Fibroblast of lung (primary cell): ENCODE measurements around the gene CCDC51. TPM values are rescaled to one million over a fixed set of nuclear protein-coding genes. Genes with fewer than 3 reads are reported as not detected.
"Not testable (repeated sequence)": the region's sequence is repeated elsewhere in the genome, so short reads cannot be mapped to it uniquely, and the experiment has no call there.

Experiments used
- DNase-seq, 2 donors: peaks; one replicate each; pipeline versions ENCODE4 v3.0.0 to v3.0.0-alpha.2; 2010; ENCODE audit warnings: low read depth in 2 of 2
- H2AFZ ChIP-seq: 2 replicates; pipeline ENCODE4 v1.5.1; 2012; ENCODE audit warnings: low read length, control low read depth, inconsistent platforms
- H3K27ac ChIP-seq: 2 replicates; pipeline ENCODE4 v1.5.1; 2011; ENCODE audit warnings: low read length, control low read depth; ENCODE audit not compliant: insufficient read depth
- H3K27me3 ChIP-seq: 2 replicates; pipeline ENCODE4 v1.5.1; 2011; ENCODE audit warnings: mild to moderate bottlenecking, low read length; ENCODE audit not compliant: control insufficient read depth, insufficient read depth
- H3K36me3 ChIP-seq: 2 replicates; pipeline ENCODE4 v1.5.1; 2011; ENCODE audit warnings: low read length; ENCODE audit not compliant: control insufficient read depth, insufficient read depth
- H3K4me1 ChIP-seq: 2 replicates; pipeline ENCODE4 v1.5.1; 2011; ENCODE audit warnings: low read length; ENCODE audit not compliant: control insufficient read depth, insufficient read depth; ENCODE audit errors: extremely low read depth
- H3K4me2 ChIP-seq: 2 replicates; pipeline ENCODE4 v1.5.1; 2011; ENCODE audit warnings: low read length, control low read depth; ENCODE audit not compliant: insufficient read depth; ENCODE audit errors: extremely low read depth
- H3K4me3 ChIP-seq, 4 experiments: fragments of 200-600 bp in 1 of 4; sonication (generic) in 1 of 4; replicated peaks in 1 of 4; 2 replicates each; pipeline ENCODE4 v1.5.1; 2011 to 2016; ENCODE audit warnings: low read length in 4 of 4, low read depth in 3 of 4, mild to moderate bottlenecking in 3 of 4, control low read depth in 2 of 4, inconsistent platforms in 1 of 4, mixed read lengths in 1 of 4; ENCODE audit not compliant: insufficient read depth in 1 of 4; ENCODE audit errors: control extremely low read depth in 1 of 4
- H3K79me2 ChIP-seq: 2 replicates; pipeline ENCODE4 v1.5.1; 2012; ENCODE audit warnings: mild to moderate bottlenecking, low read length, inconsistent platforms; ENCODE audit not compliant: control insufficient read depth, insufficient read depth
- H3K9ac ChIP-seq: 2 replicates; pipeline ENCODE4 v1.5.1; 2011; ENCODE audit warnings: mild to moderate bottlenecking, low read length, control low read depth; ENCODE audit not compliant: insufficient read depth
- H3K9me3 ChIP-seq: 2 replicates; pipeline ENCODE4 v1.5.1; 2012; ENCODE audit warnings: low read depth, low read length; ENCODE audit not compliant: control insufficient read depth, insufficient read depth
- H4K20me1 ChIP-seq: 2 replicates; pipeline ENCODE4 v1.5.1; 2011; ENCODE audit warnings: low read length; ENCODE audit not compliant: control insufficient read depth, insufficient read depth; ENCODE audit errors: extremely low read depth
- EZH2 ChIP-seq: IDR thresholded peaks from 2 replicates; pipeline ENCODE4 v1.5.1; 2012; ENCODE audit warnings: low read length, control low read depth, mild to moderate bottlenecking; ENCODE audit errors: missing control alignments
- polyA plus RNA-seq, 2 donors: library from polyadenylated mRNA; depleted of rRNA in 1 of 2; stranded (reverse) in 1 of 2; unstranded in 1 of 2; fragments of >200 nt; gene quantifications; 2 replicates each; pipeline ENCODE4 v1.2.1, GENCODE V29; 2011 to 2012; ENCODE audit warnings: missing spikeins in 1 of 2
- total RNA-seq: library from RNA; depleted of rRNA; stranded (reverse); fragments of >200 nt; gene quantifications from 2 replicates; pipeline ENCODE4 v1.2.1, GENCODE V29; 2014
- TF ChIP-seq, protein P1 (sequence below), 2 donors: IDR thresholded peaks in 1 of 2; conservative IDR thresholded peaks in 1 of 2; 1 replicate in 1 of 2; 2 replicates in 1 of 2; pipeline ENCODE4 v1.5.1; 2011 to 2012; ENCODE audit warnings: low read length in 2 of 2, control low read depth in 1 of 2, inconsistent platforms in 1 of 2, low read depth in 1 of 2, mild to moderate bottlenecking in 1 of 2

Gene CCDC51
- total and polyA plus RNA-seq, 2 donors (not counting 1 experiment from before 2014, with no cell fraction given), result 11.9 to 27.2 TPM

DNA sequence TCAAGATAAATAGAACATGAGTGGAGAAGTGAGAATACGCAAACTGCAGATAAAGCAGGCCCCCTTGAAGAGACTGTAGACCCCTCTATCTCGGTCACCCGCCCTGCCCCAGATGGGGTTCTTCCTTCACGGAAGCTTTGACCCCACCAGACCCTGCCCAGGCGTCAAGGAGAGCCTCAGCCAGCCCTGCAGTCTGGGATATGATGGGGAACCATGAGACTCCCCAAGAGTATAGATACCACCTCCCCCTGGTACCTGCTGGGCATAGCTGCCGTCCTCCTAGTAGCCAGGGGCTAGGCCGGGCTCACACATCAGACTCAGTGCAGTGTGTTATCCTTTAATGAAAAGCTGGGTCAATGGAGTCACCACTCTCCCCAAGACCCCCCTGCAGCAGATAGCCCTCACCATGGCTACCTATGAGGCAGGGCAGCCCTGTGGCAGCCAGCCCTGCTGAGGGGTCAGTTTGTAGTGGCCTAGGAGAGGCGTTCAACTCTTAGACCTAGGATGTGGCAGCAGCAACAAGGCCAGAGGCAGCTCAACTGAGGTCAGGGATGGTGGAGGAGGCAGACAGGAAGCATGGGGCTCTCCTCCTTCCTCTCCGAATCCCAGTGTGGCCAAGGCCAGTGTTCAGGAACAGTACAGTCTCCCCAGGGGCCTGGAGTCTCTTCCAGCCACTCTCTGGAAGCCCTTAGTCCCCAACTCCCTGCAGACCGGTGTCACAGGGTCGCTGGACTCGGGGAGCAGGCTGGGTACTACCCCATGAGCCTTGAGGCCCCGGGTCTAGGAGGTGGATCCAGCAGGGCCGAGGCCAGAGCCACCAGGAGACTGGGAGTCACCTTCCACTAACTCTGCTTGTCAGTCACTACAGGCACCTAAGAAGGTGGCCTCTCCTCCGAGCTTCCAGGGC lies 36.1 kb downstream of the CCDC51 start:
- peaks cover 6% of the 10 kb centered on the region for H3K4me1 ChIP-seq
- H3K79me2 ChIP-seq, result no peaks in the 10 kb centered on the region
- no peak for DNase-seq
- no peak for TF ChIP-seq EZH2
- TF ChIP-seq, protein P1, sequence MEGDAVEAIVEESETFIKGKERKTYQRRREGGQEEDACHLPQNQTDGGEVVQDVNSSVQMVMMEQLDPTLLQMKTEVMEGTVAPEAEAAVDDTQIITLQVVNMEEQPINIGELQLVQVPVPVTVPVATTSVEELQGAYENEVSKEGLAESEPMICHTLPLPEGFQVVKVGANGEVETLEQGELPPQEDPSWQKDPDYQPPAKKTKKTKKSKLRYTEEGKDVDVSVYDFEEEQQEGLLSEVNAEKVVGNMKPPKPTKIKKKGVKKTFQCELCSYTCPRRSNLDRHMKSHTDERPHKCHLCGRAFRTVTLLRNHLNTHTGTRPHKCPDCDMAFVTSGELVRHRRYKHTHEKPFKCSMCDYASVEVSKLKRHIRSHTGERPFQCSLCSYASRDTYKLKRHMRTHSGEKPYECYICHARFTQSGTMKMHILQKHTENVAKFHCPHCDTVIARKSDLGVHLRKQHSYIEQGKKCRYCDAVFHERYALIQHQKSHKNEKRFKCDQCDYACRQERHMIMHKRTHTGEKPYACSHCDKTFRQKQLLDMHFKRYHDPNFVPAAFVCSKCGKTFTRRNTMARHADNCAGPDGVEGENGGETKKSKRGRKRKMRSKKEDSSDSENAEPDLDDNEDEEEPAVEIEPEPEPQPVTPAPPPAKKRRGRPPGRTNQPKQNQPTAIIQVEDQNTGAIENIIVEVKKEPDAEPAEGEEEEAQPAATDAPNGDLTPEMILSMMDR (conservative IDR thresholded peaks at IDR 0.05 in 1 of 2, IDR thresholded peaks at IDR 0.05 in 1 of 2; ENCODE audit: low read depth in 1 of 2, low read length in 2 of 2), result no peak
- H3K27ac ChIP-seq, result no peak overlapping the region
- peaks cover 3% of the 10 kb centered on the region for H3K36me3 ChIP-seq
- no peak overlapping the region for H3K4me3 ChIP-seq
- H2AFZ ChIP-seq, result no peak overlapping the region
- H3K9me3 ChIP-seq, result no peaks in the 10 kb centered on the region
- H3K4me2 ChIP-seq, result no peak overlapping the region
- H3K9ac ChIP-seq, result no peak overlapping the region
- H4K20me1 ChIP-seq, result no peaks in the 10 kb centered on the region
- no peaks in the 10 kb centered on the region for H3K27me3 ChIP-seq

DNA sequence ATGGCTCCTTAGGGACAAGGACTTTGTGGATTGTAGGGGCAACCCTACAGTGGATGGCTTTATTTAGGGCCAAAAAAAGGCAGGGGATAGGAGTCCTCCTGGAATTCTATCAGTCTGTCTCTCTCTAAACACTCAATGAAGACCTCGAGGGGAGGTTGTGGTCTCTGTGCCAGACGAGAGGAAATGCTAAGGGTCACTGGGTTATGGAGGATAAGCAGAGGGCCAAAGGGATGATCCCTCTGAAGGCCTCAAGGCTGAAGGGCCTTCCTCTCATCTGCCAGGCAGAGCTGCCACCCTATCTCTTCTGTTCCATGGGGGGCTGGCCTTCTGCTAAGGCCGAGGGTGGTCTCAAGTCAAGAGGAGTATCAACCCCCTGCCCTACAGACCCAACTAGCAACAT lies 37.0 kb downstream of the CCDC51 start:
- DNase-seq, result no peak
- Histone ChIP-seq H3K4me1 (peaks cover 6% of the 10 kb centered on the region), H3K36me3 (peaks cover 3% of the 10 kb centered on the region), H3K4me3 (no peak overlapping the region), H4K20me1 (no peaks in the 10 kb centered on the region), H3K27ac (no peak overlapping the region), H3K79me2 (no peaks in the 10 kb centered on the region), H3K9me3 (no peaks in the 10 kb centered on the region), H3K4me2 (no peak overlapping the region), H3K27me3 (peaks cover 1% of the 10 kb centered on the region), H2AFZ (no peak overlapping the region), H3K9ac (no peak overlapping the region)
- TF ChIP-seq, protein P1 (conservative IDR thresholded peaks at IDR 0.05 in 1 of 2, IDR thresholded peaks at IDR 0.05 in 1 of 2; ENCODE audit: low read depth in 1 of 2, low read length in 2 of 2), result no peak
- no peak for TF ChIP-seq EZH2

GRCh38 chr3:48402281-48402732 lies 37.6 kb downstream of the CCDC51 start:
- Histone ChIP-seq H3K27me3 (peaks cover 2% of the 10 kb centered on the region), H3K27ac (no peak overlapping the region), H4K20me1 (no peaks in the 10 kb centered on the region), H3K4me3 (no peak overlapping the region), H2AFZ (no peak overlapping the region), H3K4me2 (peak overlapping the region; percentile 48), H3K79me2 (no peaks in the 10 kb centered on the region), H3K9ac (no peak overlapping the region), H3K9me3 (no peaks in the 10 kb centered on the region), H3K36me3 (peaks cover 3% of the 10 kb centered on the region), H3K4me1 (peaks cover 6% of the 10 kb centered on the region)
- DNase-seq, result peak; percentile 94
- no peak for TF ChIP-seq EZH2
- TF ChIP-seq, protein P1 (conservative IDR thresholded peaks at IDR 0.05 in 1 of 2, IDR thresholded peaks at IDR 0.05 in 1 of 2; ENCODE audit: low read depth in 1 of 2, low read length in 2 of 2), result no peak

GRCh38 chr3:48401434-48401901 lies 38.5 kb downstream of the CCDC51 start:
- not testable (repeated sequence) for H3K4me1 ChIP-seq, H3K27ac ChIP-seq

More at GRCh38 chr3:48401434-48401901, 38.5 kb downstream of the CCDC51 start:
- peak overlapping the region; percentile 62 for H3K4me2 ChIP-seq
- not testable (repeated sequence) for H3K9ac ChIP-seq, H2AFZ ChIP-seq, H3K79me2 ChIP-seq, H3K36me3 ChIP-seq, H4K20me1 ChIP-seq, DNase-seq, H3K4me3 ChIP-seq, H3K27me3 ChIP-seq, H3K9me3 ChIP-seq
